Gastrocnemius medialis (tissue), 4 donors: ENCODE results near the gene OR11A1. TPM values are rescaled to one million over a fixed set of nuclear protein-coding genes. Genes with fewer than 3 reads are reported as not detected.

Source experiments
- ATAC-seq, 2 donors: fragments of 150-250 bp; one replicate each; pipeline ENCODE4 v1.9.1; 2016
- DNase-seq, 2 donors: peaks; one replicate each; pipeline ENCODE4 v3.0.0-alpha.2; 2019
- H3K27ac ChIP-seq, 4 donors: fragments of 200-600 bp; sonication (generic); 1 replicate in 1 of 4; 2 replicates in 3 of 4; pipeline ENCODE4 v1.5.1; 2016 to 2018; ENCODE audit warnings: mild to moderate bottlenecking in 2 of 4, moderate library complexity in 1 of 4
- H3K27me3 ChIP-seq, 3 donors: fragments of 200-600 bp; sonication (generic) in 2 of 3; 1 replicate in 1 of 3; 2 replicates in 2 of 3; pipeline versions ENCODE4 v1.5.1 to v1.6.0; 2016 to 2019; ENCODE audit warnings: mild to moderate bottlenecking in 1 of 3, moderate library complexity in 1 of 3
- H3K36me3 ChIP-seq, 2 donors: fragments of 200-600 bp; sonication (generic) in 1 of 2; one replicate each; pipeline ENCODE4 v1.5.1; 2017 to 2018
- H3K4me1 ChIP-seq, 2 donors: fragments of 200-600 bp; sonication (generic) in 1 of 2; one replicate each; pipeline ENCODE4 v1.5.1; 2016 to 2017; ENCODE audit warnings: mild to moderate bottlenecking in 2 of 2
- H3K4me3 ChIP-seq, 4 donors: fragments of 200-600 bp; sonication (generic) in 3 of 4; 1 replicate in 1 of 4; 2 replicates in 3 of 4; pipeline ENCODE4 v1.5.1; 2016 to 2019; ENCODE audit warnings: mild to moderate bottlenecking in 2 of 4
- H3K9me3 ChIP-seq, 3 donors: fragments of 200-600 bp; sonication (generic) in 2 of 3; 1 replicate in 1 of 3; 2 replicates in 2 of 3; pipeline ENCODE4 v1.5.1; 2016 to 2019
- CTCF ChIP-seq, 5 experiments: fragments of 450-650 bp in 3 of 5; fragments of 200-600 bp in 2 of 5; sonication (generic) in 2 of 5; IDR thresholded peaks in 4 of 5; conservative IDR thresholded peaks in 1 of 5; 1 replicate in 4 of 5; 2 replicates in 1 of 5; pipeline ENCODE4 v1.5.1; 2016 to 2019; ENCODE audit warnings: antibody characterized with exemption in 5 of 5, mild to moderate bottlenecking in 3 of 5, moderate library complexity in 3 of 5
- POLR2A ChIP-seq, 2 donors: fragments of 450-650 bp; IDR thresholded peaks; one replicate each; pipeline ENCODE4 v1.6.1; 2017; ENCODE audit warnings: antibody characterized with exemption in 2 of 2, mild to moderate bottlenecking in 2 of 2, moderate library complexity in 2 of 2
- in situ Hi-C, 4 donors: fragments of 200-750 bp; cut with MboI; loops; one replicate each; pipeline versions ENCODE4 v1.15.0 to v1.8.0; 2017; ENCODE audit warnings: low sequenced_read_pairs in 4 of 4
- intact Hi-C: fragments of 100-400 bp; cut with DNase I; formaldehyde crosslinking; loops from one replicate; pipeline ENCODE4 v1.15.1; 2023; ENCODE audit warnings: low total_unique reads
- total RNA-seq, 4 donors: library from RNA; depleted of rRNA; stranded (reverse); fragments of >200 nt; gene quantifications; one replicate each; pipeline versions ENCODE4 v1.1.0 to v1.2.3, GENCODE V29; 2016

OR11A1 gene
- total RNA-seq, 4 donors from 2014 or later, result not detected

- Histone ChIP-seq H3K36me3 (no peaks in the 10 kb centered on the region), H3K4me3 (no peak overlapping the region), H3K9me3 (no peaks in the 10 kb centered on the region), H3K4me1 (no peaks in the 10 kb centered on the region), H3K27ac (no peak overlapping the region), H3K27me3 (no peaks in the 10 kb centered on the region)
- intact Hi-C loops, result no loop called here
- no peak for TF ChIP-seq CTCF (IDR thresholded peaks at IDR 0.05 in 4 of 5, conservative IDR thresholded peaks at IDR 0.05 in 1 of 5)
- DNase-seq (no peak), ATAC-seq (no peak)
- in situ Hi-C loops, result no loop called here
These were observed 53.1 kb downstream of the OR11A1 start for GRCh38 chr6:29403801-29404200.

- TF ChIP-seq POLR2A (IDR thresholded peaks at IDR 0.05) (no peak), CTCF (IDR thresholded peaks at IDR 0.05 in 4 of 5, conservative IDR thresholded peaks at IDR 0.05 in 1 of 5) (no peak)
- Histone ChIP-seq H3K27me3 (no peaks in the 10 kb centered on the region), H3K4me3 (no peak overlapping the region), H3K36me3 (no peaks in the 10 kb centered on the region), H3K4me1 (no peaks in the 10 kb centered on the region), H3K9me3 (no peaks in the 10 kb centered on the region), H3K27ac (no peak overlapping the region)
- in situ Hi-C loops, result no loop called here
- intact Hi-C loops, result no loop called here
- ATAC-seq (no peak), DNase-seq (no peak)
These were observed 57.3 kb downstream of the OR11A1 start for GRCh38 chr6:29399525-29399924.

GRCh38 chr6:29395331-29395730 is 61.5 kb downstream of the OR11A1 start, which contains the start of gene OR12D2:
TSS of gene OR12D2 (plus strand) at chr6:29395631. CDS start at chr6:29396700, 1,069 bp downstream.
- no peak within 1 kb of the TSS for H3K4me3 ChIP-seq
- no peak for TF ChIP-seq CTCF (IDR thresholded peaks at IDR 0.05 in 4 of 5, conservative IDR thresholded peaks at IDR 0.05 in 1 of 5)
- no peak for TF ChIP-seq POLR2A (IDR thresholded peaks at IDR 0.05)
- DNase-seq (no peak), ATAC-seq (no peak)
- no peak within 1 kb of the TSS for H3K27ac ChIP-seq
- no peaks in the 10 kb centered on the region for H3K9me3 ChIP-seq
- no peaks in the 10 kb centered on the region for H3K27me3 ChIP-seq
- no peaks in the 10 kb centered on the region for H3K36me3 ChIP-seq
- in situ Hi-C loops (no loop called here), intact Hi-C loops (no loop called here)
- H3K4me1 ChIP-seq, result no peaks in the 10 kb centered on the region

- intact Hi-C loops (no loop called here), in situ Hi-C loops (no loop called here)
- Histone ChIP-seq H3K27me3 (no peaks in the 10 kb centered on the region), H3K4me3 (no peak overlapping the region), H3K27ac (no peak overlapping the region), H3K9me3 (no peaks in the 10 kb centered on the region), H3K4me1 (no peaks in the 10 kb centered on the region), H3K36me3 (no peaks in the 10 kb centered on the region)
- TF ChIP-seq CTCF (IDR thresholded peaks at IDR 0.05 in 4 of 5, conservative IDR thresholded peaks at IDR 0.05 in 1 of 5) (no peak), POLR2A (IDR thresholded peaks at IDR 0.05) (no peak)
- ATAC-seq (no peak), DNase-seq (no peak)
These were observed 68.3 kb downstream of the OR11A1 start for GRCh38 chr6:29388533-29388932.

- H3K27ac ChIP-seq, result no peak overlapping the region
- no peaks in the 10 kb centered on the region for H3K4me1 ChIP-seq
- no peaks in the 10 kb centered on the region for H3K9me3 ChIP-seq
- no peaks in the 10 kb centered on the region for H3K36me3 ChIP-seq
- in situ Hi-C loops, result no loop called here
- H3K27me3 ChIP-seq, result no peaks in the 10 kb centered on the region
- ATAC-seq (no peak), DNase-seq (no peak)
- intact Hi-C loops, result no loop called here
- H3K4me3 ChIP-seq, result no peak overlapping the region
- TF ChIP-seq CTCF (IDR thresholded peaks at IDR 0.05 in 4 of 5, conservative IDR thresholded peaks at IDR 0.05 in 1 of 5) (no peak), POLR2A (IDR thresholded peaks at IDR 0.05) (no peak)
These were observed 80.9 kb downstream of the OR11A1 start for GRCh38 chr6:29376003-29376402.
